ENCODE measurements around the gene TBL1XR1.
A peak's percentile ranks its signal among the peaks of the same experiment; 100 is the strongest.

Gene TBL1XR1

GRCh38 chr3:177146646-177147045 is 50.6 kb downstream of the TBL1XR1 start:
- Histone ChIP-seq H2AFZ (ENCODE audit: low read length) (no peak overlapping the region), H3K27me3 (ENCODE audit: insufficient read depth, low read length) (no peaks in the 10 kb centered on the region), H3K9me2 (ENCODE audit: low read depth, low read length) (no peaks in the 10 kb centered on the region), H3K9me3 (ENCODE audit: low read length) (no peaks in the 10 kb centered on the region), H3F3A (ENCODE audit: insufficient read depth, low read length) (0 out of 2 replicates have a peak, but pooled peaks cover 5% of the 10 kb centered on the region), H4K20me1 (ENCODE audit: insufficient read depth, low read length) (no peaks in the 10 kb centered on the region), H3K79me2 (ENCODE audit: insufficient read depth, low read length) (peaks cover 100% of the 10 kb centered on the region), H3K4me1 (ENCODE audit: insufficient read depth, low read length, severe bottlenecking) (peaks cover 100% of the 10 kb centered on the region), H3K36me3 (ENCODE audit: insufficient read depth, low read length) (no peaks in the 10 kb centered on the region; the same call in 1 of the 2 replicates), H3K9ac (ENCODE audit: low read length) (peak overlapping the region; percentile 32; the same call in 1 of the 2 replicates), H3K4me3 (ENCODE audit: low read depth, low read length, poor library complexity, severe bottlenecking) (peak overlapping the region; percentile 7), H3K27ac (ENCODE audit: low read depth, low read length, poor library complexity, severe bottlenecking) (peak overlapping the region; percentile 92), H3K4me2 (ENCODE audit: low read length) (peak overlapping the region; percentile 40)
- TF ChIP-seq CTCF (IDR thresholded peaks at IDR 0.05; ENCODE audit: low read length), result no peak
- no peak for TF ChIP-seq EZH2 (IDR thresholded peaks at IDR 0.05; ENCODE audit: borderline replicate concordance, low read length)

GRCh38 chr3:177145954-177146353 is 51.3 kb downstream of the TBL1XR1 start:
- Histone ChIP-seq H2AFZ (ENCODE audit: low read length) (no peak overlapping the region), H3K36me3 (ENCODE audit: insufficient read depth, low read length) (no peaks in the 10 kb centered on the region; the same call in 1 of the 2 replicates), H3K4me1 (ENCODE audit: insufficient read depth, low read length, severe bottlenecking) (peaks cover 100% of the 10 kb centered on the region), H3K79me2 (ENCODE audit: insufficient read depth, low read length) (peaks cover 100% of the 10 kb centered on the region), H3K4me3 (ENCODE audit: low read depth, low read length, poor library complexity, severe bottlenecking) (peak overlapping the region; percentile 47), H3K4me2 (ENCODE audit: low read length) (peak overlapping the region; percentile 66), H3K9me3 (ENCODE audit: low read length) (no peaks in the 10 kb centered on the region), H4K20me1 (ENCODE audit: insufficient read depth, low read length) (no peaks in the 10 kb centered on the region), H3K9me2 (ENCODE audit: low read depth, low read length) (no peaks in the 10 kb centered on the region), H3F3A (ENCODE audit: insufficient read depth, low read length) (0 out of 2 replicates have a peak, but pooled peaks cover 5% of the 10 kb centered on the region), H3K27me3 (ENCODE audit: insufficient read depth, low read length) (no peaks in the 10 kb centered on the region), H3K9ac (ENCODE audit: low read length) (peak overlapping the region; percentile 53; the same call in 1 of the 2 replicates), H3K27ac (ENCODE audit: low read depth, low read length, poor library complexity, severe bottlenecking) (peak overlapping the region; percentile 92)
- no peak for TF ChIP-seq EZH2 (IDR thresholded peaks at IDR 0.05; ENCODE audit: borderline replicate concordance, low read length)
- TF ChIP-seq CTCF (IDR thresholded peaks at IDR 0.05; ENCODE audit: low read length), result no peak

GRCh38 chr3:177145381-177145780 is 51.9 kb downstream of the TBL1XR1 start:
- peak overlapping the region; percentile 66 for H3K4me2 ChIP-seq (ENCODE audit: low read length)
- H3K9me2 ChIP-seq (ENCODE audit: low read depth, low read length), result no peaks in the 10 kb centered on the region
- H3K9me3 ChIP-seq (ENCODE audit: low read length), result no peaks in the 10 kb centered on the region
- H3K27ac ChIP-seq (ENCODE audit: low read depth, low read length, poor library complexity, severe bottlenecking), result peak overlapping the region; percentile 92
- H2AFZ ChIP-seq (ENCODE audit: low read length), result no peak overlapping the region
- H4K20me1 ChIP-seq (ENCODE audit: insufficient read depth, low read length), result no peaks in the 10 kb centered on the region
- no peaks in the 10 kb centered on the region for H3K27me3 ChIP-seq (ENCODE audit: insufficient read depth, low read length)
- peaks cover 1% of the 10 kb centered on the region; the same call in 1 of the 2 replicates for H3K36me3 ChIP-seq (ENCODE audit: insufficient read depth, low read length)
- H3F3A ChIP-seq (ENCODE audit: insufficient read depth, low read length), result 0 out of 2 replicates have a peak, but pooled peaks cover 5% of the 10 kb centered on the region
- H3K79me2 ChIP-seq (ENCODE audit: insufficient read depth, low read length), result peaks cover 100% of the 10 kb centered on the region
- H3K9ac ChIP-seq (ENCODE audit: low read length), result peak overlapping the region; percentile 53
- TF ChIP-seq EZH2 (IDR thresholded peaks at IDR 0.05; ENCODE audit: borderline replicate concordance, low read length) (no peak), CTCF (IDR thresholded peaks at IDR 0.05; ENCODE audit: low read length) (no peak)
- peak overlapping the region; percentile 47 for H3K4me3 ChIP-seq (ENCODE audit: low read depth, low read length, poor library complexity, severe bottlenecking)
- H3K4me1 ChIP-seq (ENCODE audit: insufficient read depth, low read length, severe bottlenecking), result peaks cover 100% of the 10 kb centered on the region

Data from OCI-LY1 (cell line).